ENCODE data around the gene ZDHHC16.

DNA sequence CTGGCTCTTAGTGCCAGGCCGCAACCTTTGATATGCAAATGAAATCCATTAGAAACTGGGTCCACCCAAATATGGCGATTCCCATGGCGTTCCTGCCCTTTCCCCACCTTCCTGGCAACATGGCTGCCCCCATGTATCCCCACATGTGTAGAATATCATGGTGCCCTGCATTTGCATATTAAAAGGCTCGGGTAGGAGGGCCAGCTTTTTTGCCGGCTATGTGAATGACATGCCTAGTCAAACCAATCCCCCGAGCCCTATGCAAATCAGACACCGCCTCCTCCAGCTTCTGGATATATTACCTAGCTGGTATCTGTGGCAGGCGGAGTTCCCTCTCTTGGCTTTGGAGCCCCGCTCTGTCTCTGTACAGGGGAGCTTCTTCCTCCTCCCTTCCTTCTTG, 34.0 kb downstream of the ZDHHC16 start:
- TF ChIP-seq ISL1 (CRISPR knock-in tag; IDR thresholded peaks at IDR 0.05) = no peak
- TF ChIP-seq, protein P1, sequence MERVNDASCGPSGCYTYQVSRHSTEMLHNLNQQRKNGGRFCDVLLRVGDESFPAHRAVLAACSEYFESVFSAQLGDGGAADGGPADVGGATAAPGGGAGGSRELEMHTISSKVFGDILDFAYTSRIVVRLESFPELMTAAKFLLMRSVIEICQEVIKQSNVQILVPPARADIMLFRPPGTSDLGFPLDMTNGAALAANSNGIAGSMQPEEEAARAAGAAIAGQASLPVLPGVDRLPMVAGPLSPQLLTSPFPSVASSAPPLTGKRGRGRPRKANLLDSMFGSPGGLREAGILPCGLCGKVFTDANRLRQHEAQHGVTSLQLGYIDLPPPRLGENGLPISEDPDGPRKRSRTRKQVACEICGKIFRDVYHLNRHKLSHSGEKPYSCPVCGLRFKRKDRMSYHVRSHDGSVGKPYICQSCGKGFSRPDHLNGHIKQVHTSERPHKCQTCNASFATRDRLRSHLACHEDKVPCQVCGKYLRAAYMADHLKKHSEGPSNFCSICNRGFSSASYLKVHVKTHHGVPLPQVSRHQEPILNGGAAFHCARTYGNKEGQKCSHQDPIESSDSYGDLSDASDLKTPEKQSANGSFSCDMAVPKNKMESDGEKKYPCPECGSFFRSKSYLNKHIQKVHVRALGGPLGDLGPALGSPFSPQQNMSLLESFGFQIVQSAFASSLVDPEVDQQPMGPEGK (CRISPR knock-in tag; IDR thresholded peaks at IDR 0.05; ENCODE audit: borderline replicate concordance) = no peak
- TF ChIP-seq GLIS3 (CRISPR knock-in tag; IDR thresholded peaks at IDR 0.05) = no peak
- no peak for TF ChIP-seq ZNF70 (CRISPR knock-in tag; IDR thresholded peaks at IDR 0.05)
- TF ChIP-seq ZNF8 (CRISPR knock-in tag; IDR thresholded peaks at IDR 0.05) = no peak
- TF ChIP-seq, protein P2, sequence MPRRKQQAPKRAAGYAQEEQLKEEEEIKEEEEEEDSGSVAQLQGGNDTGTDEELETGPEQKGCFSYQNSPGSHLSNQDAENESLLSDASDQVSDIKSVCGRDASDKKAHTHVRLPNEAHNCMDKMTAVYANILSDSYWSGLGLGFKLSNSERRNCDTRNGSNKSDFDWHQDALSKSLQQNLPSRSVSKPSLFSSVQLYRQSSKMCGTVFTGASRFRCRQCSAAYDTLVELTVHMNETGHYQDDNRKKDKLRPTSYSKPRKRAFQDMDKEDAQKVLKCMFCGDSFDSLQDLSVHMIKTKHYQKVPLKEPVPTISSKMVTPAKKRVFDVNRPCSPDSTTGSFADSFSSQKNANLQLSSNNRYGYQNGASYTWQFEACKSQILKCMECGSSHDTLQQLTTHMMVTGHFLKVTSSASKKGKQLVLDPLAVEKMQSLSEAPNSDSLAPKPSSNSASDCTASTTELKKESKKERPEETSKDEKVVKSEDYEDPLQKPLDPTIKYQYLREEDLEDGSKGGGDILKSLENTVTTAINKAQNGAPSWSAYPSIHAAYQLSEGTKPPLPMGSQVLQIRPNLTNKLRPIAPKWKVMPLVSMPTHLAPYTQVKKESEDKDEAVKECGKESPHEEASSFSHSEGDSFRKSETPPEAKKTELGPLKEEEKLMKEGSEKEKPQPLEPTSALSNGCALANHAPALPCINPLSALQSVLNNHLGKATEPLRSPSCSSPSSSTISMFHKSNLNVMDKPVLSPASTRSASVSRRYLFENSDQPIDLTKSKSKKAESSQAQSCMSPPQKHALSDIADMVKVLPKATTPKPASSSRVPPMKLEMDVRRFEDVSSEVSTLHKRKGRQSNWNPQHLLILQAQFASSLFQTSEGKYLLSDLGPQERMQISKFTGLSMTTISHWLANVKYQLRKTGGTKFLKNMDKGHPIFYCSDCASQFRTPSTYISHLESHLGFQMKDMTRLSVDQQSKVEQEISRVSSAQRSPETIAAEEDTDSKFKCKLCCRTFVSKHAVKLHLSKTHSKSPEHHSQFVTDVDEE (CRISPR knock-in tag; IDR thresholded peaks at IDR 0.05) = no peak
